Smooth muscle cell (in vitro differentiated cells): Measurements from ENCODE around the gene GRIK3. TPM values are rescaled to one million over a fixed set of nuclear protein-coding genes. Genes with fewer than 3 reads are reported as not detected.

Source experiments
- DNase-seq: peaks from one replicate; lab custom pipeline; 2025; ENCODE audit not compliant: unreplicated experiment; lab: John Stamatoyannopoulos, UW
- H2AFZ ChIP-seq: fragments of 200-600 bp; sonication (generic); 2 replicates; pipeline ENCODE4 v1.6.0; 2016; ENCODE audit warnings: antibody characterized with exemption, low read depth, mild to moderate bottlenecking
- H3F3A ChIP-seq: fragments of 200-600 bp; sonication (generic); 2 replicates; pipeline ENCODE4 v1.6.0; 2017; ENCODE audit warnings: antibody characterized with exemption, low read depth
- H3K27ac ChIP-seq: fragments of 200-600 bp; sonication (generic); 2 replicates; pipeline ENCODE4 v1.5.1; 2016; ENCODE audit warnings: low read depth, mild to moderate bottlenecking
- H3K27me3 ChIP-seq: fragments of 200-600 bp; sonication (generic); 2 replicates; pipeline ENCODE4 v1.6.1; 2016; ENCODE audit warnings: low read depth, mild to moderate bottlenecking
- H3K36me3 ChIP-seq: fragments of 200-600 bp; sonication (generic); 2 replicates; pipeline ENCODE4 v1.5.1; 2016; ENCODE audit warnings: low read depth
- H3K4me1 ChIP-seq: fragments of 200-600 bp; sonication (generic); 2 replicates; pipeline ENCODE4 v1.5.1; 2016; ENCODE audit warnings: low read depth
- H3K4me2 ChIP-seq: fragments of 200-600 bp; sonication (generic); 2 replicates; pipeline ENCODE4 v1.6.0; 2016; ENCODE audit warnings: mild to moderate bottlenecking
- H3K4me3 ChIP-seq: fragments of 200-600 bp; sonication (generic); 2 replicates; pipeline ENCODE4 v1.5.1; 2016; ENCODE audit warnings: mild to moderate bottlenecking
- H3K79me2 ChIP-seq: fragments of 200-600 bp; sonication (generic); 2 replicates; pipeline ENCODE4 v1.6.0; 2016; ENCODE audit warnings: low read depth, mild to moderate bottlenecking
- H3K9ac ChIP-seq: fragments of 200-600 bp; sonication (generic); 2 replicates; pipeline ENCODE4 v1.6.0; 2016; ENCODE audit warnings: low read depth
- H3K9me3 ChIP-seq: fragments of 200-600 bp; sonication (generic); replicated peaks from 2 replicates; pipeline ENCODE4 v1.5.1; 2016; ENCODE audit warnings: low read depth
- H4K20me1 ChIP-seq: fragments of 200-600 bp; sonication (generic); 2 replicates; pipeline ENCODE4 v1.6.0; 2016; ENCODE audit warnings: low read depth
- WGBS: methylation state at CpG from one replicate; pipeline ENCODE4 v1.1.7; 2016; ENCODE audit warnings: low lambda C conversion rate; 5-methylcytosine and 5-hydroxymethylcytosine counted together
- polyA plus RNA-seq: library from polyadenylated mRNA; unstranded; fragments of >200 nt; fragmentation: Nextera tagmentation; extraction: Ambion mirVana; gene quantifications from 2 replicates; pipeline ENCODE4 v1.2.1, GENCODE V29; 2016
- total RNA-seq: library from RNA; depleted of rRNA; stranded (reverse); fragments of >200 nt; gene quantifications from 2 replicates; pipeline ENCODE4 v1.2.3, GENCODE V29; 2014
- TF ChIP-seq, protein P1 (sequence below): fragments of 200-600 bp; sonication (generic); IDR thresholded peaks from 2 replicates; pipeline ENCODE4 v1.5.1; 2017; ENCODE audit warnings: borderline replicate concordance, mild to moderate bottlenecking, antibody characterized with exemption; ENCODE audit not compliant: insufficient read depth, poor library complexity, severe bottlenecking

GRIK3 gene
- total and polyA plus RNA-seq, 2 experiments from 2014 or later: 0.04 TPM; not detected in 1

DNA sequence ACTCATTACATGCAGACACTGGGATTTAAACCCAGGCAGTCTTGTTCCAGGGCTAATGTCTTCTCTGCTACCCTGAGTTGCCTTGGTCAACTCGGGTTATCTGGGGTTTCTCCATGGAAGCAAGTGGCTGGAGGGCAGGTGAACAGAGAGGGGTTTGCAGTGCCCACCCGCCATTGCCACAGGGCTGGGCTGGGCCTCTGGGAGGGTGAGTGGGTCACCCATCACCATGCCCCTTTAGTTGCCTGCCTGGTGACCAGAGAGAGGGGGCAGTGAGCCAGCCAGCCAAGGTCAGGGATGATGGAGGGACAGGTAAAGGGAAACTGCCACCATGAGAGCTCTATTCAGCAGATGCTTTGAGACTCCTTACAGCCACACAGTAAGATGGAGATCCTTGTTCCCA lies 53.2 kb downstream of the GRIK3 start:
- Histone ChIP-seq H2AFZ (no peak overlapping the region), H3K4me3 (no peak overlapping the region), H3F3A (no peaks in the 10 kb centered on the region), H4K20me1 (no peaks in the 10 kb centered on the region), H3K9me3 (no peaks in the 10 kb centered on the region), H3K36me3 (no peaks in the 10 kb centered on the region), H3K9ac (no peak overlapping the region), H3K4me1 (no peaks in the 10 kb centered on the region), H3K4me2 (no peak overlapping the region), H3K27ac (no peak overlapping the region), H3K79me2 (no peaks in the 10 kb centered on the region), H3K27me3 (peaks cover 7% of the 10 kb centered on the region)
- TF ChIP-seq, protein P1, sequence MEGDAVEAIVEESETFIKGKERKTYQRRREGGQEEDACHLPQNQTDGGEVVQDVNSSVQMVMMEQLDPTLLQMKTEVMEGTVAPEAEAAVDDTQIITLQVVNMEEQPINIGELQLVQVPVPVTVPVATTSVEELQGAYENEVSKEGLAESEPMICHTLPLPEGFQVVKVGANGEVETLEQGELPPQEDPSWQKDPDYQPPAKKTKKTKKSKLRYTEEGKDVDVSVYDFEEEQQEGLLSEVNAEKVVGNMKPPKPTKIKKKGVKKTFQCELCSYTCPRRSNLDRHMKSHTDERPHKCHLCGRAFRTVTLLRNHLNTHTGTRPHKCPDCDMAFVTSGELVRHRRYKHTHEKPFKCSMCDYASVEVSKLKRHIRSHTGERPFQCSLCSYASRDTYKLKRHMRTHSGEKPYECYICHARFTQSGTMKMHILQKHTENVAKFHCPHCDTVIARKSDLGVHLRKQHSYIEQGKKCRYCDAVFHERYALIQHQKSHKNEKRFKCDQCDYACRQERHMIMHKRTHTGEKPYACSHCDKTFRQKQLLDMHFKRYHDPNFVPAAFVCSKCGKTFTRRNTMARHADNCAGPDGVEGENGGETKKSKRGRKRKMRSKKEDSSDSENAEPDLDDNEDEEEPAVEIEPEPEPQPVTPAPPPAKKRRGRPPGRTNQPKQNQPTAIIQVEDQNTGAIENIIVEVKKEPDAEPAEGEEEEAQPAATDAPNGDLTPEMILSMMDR: no peak
- WGBS: 80% methylated on average over 2 of the region's 2 CpGs
- DNase-seq: no peak

GRCh38 chr1:36977731-36978406 lies 56.4 kb downstream of the GRIK3 start:
- TF ChIP-seq, protein P1: no peak
- H3K4me2 ChIP-seq: no peak overlapping the region
- 86% methylated on average over 9 of the region's 9 CpGs for WGBS

GRCh38 chr1:36975642-36976041 lies 58.7 kb downstream of the GRIK3 start:
- no peak overlapping the region for H3K9ac ChIP-seq
- H4K20me1 ChIP-seq: no peaks in the 10 kb centered on the region
- H3K79me2 ChIP-seq: no peaks in the 10 kb centered on the region
- H3K27ac ChIP-seq: no peak overlapping the region
- H3K27me3 ChIP-seq: peaks cover 7% of the 10 kb centered on the region
- no peak for DNase-seq
- no peaks in the 10 kb centered on the region for H3K9me3 ChIP-seq
- TF ChIP-seq, protein P1: no peak
- H3K4me3 ChIP-seq: no peak overlapping the region
- no peaks in the 10 kb centered on the region for H3F3A ChIP-seq
- no peaks in the 10 kb centered on the region for H3K36me3 ChIP-seq
- H3K4me2 ChIP-seq: no peak overlapping the region
- 76% methylated on average over 5 of the region's 5 CpGs for WGBS
- H3K4me1 ChIP-seq: no peaks in the 10 kb centered on the region
- H2AFZ ChIP-seq: no peak overlapping the region

More at GRCh38 chr1:36977731-36978406, 56.4 kb downstream of the GRIK3 start:
- no peak for DNase-seq
- peaks cover 7% of the 10 kb centered on the region for H3K27me3 ChIP-seq
- no peak overlapping the region for H3K27ac ChIP-seq
- no peaks in the 10 kb centered on the region for H3K79me2 ChIP-seq
- H3K9ac ChIP-seq: no peak overlapping the region
- H3F3A ChIP-seq: no peaks in the 10 kb centered on the region
- no peaks in the 10 kb centered on the region for H3K4me1 ChIP-seq
- no peaks in the 10 kb centered on the region for H4K20me1 ChIP-seq
- H3K4me3 ChIP-seq: no peak overlapping the region
- H3K36me3 ChIP-seq: no peaks in the 10 kb centered on the region
- H3K9me3 ChIP-seq: no peaks in the 10 kb centered on the region
- no peak overlapping the region for H2AFZ ChIP-seq

DNA sequence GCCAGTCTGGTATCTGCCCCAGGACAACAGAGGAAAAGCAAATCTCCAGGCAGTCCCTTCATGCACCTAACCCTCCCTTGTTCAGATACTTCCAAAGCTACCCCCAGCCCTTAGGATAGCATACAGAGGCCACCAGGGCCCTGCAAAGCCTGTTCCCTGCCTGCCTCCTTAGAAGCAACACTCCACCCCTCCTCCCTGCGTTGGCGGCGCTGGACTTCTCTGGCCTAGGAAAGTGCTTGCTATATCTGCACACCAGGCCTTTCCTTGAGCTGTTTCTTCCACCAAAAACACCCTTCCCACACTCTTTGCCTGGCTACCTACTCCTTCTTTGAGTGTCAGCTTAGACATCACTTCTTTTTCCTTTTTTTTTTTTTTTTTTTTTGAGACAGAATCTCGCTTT lies 61.3 kb downstream of the GRIK3 start:
- TF ChIP-seq, protein P1: no peak
- no peak overlapping the region for H3K4me3 ChIP-seq

More for the DNA sequence above, 61.3 kb downstream of the GRIK3 start:
- H3F3A ChIP-seq: no peaks in the 10 kb centered on the region
- H3K9me3 ChIP-seq: no peaks in the 10 kb centered on the region
- no peak overlapping the region for H3K9ac ChIP-seq
- DNase-seq: no peak
- 86% methylated on average over 4 of the region's 4 CpGs for WGBS
- no peaks in the 10 kb centered on the region for H3K36me3 ChIP-seq
- H3K79me2 ChIP-seq: no peaks in the 10 kb centered on the region
- no peaks in the 10 kb centered on the region for H3K27me3 ChIP-seq
- no peak overlapping the region for H3K4me2 ChIP-seq
- no peak overlapping the region for H3K27ac ChIP-seq
- no peaks in the 10 kb centered on the region for H4K20me1 ChIP-seq
- no peaks in the 10 kb centered on the region for H3K4me1 ChIP-seq
- H2AFZ ChIP-seq: no peak overlapping the region
